Heart left ventricle (tissue), 16 donors: Measurements from ENCODE around the gene SPI1. TPM values are rescaled to one million over a fixed set of nuclear protein-coding genes. Genes with fewer than 3 reads are reported as not detected.

ENCODE experiments used
- ATAC-seq, 4 donors: fragments of 200-7000 bp; cut with Tn5 transposase; one replicate each; pipeline ENCODE4 v1.9.1; 2020 to 2022; ENCODE audit warnings: moderate library complexity in 4 of 4, mild to moderate bottlenecking in 3 of 4, moderate number of reproducible peaks in 1 of 4
- DNase-seq, 5 donors: peaks; one replicate each; pipeline ENCODE4 v3.0.0-alpha.2; 2020
- H3K27ac ChIP-seq, 12 donors: fragments of 200-600 bp; sonication (generic) in 4 of 12; one replicate each; pipeline versions ENCODE4 v1.5.0 to v1.8.0; 2016 to 2022; ENCODE audit warnings: mild to moderate bottlenecking in 2 of 12
- H3K27me3 ChIP-seq, 9 donors: fragments of 200-600 bp; sonication (generic) in 2 of 9; one replicate each; pipeline versions ENCODE4 v1.5.1 to v1.8.0; 2016 to 2022; ENCODE audit warnings: mild to moderate bottlenecking in 3 of 9
- H3K36me3 ChIP-seq, 9 donors: fragments of 200-600 bp; sonication (generic) in 2 of 9; one replicate each; pipeline versions ENCODE4 v1.5.0 to v1.8.0; 2018 to 2022; ENCODE audit warnings: mild to moderate bottlenecking in 2 of 9
- H3K4me1 ChIP-seq, 12 donors: fragments of 200-600 bp; sonication (generic) in 4 of 12; one replicate each; pipeline versions ENCODE4 v1.5.0 to v1.8.0; 2016 to 2022; ENCODE audit warnings: mild to moderate bottlenecking in 3 of 12
- H3K4me3 ChIP-seq, 12 donors: fragments of 200-600 bp; sonication (generic) in 4 of 12; one replicate each; pipeline versions ENCODE4 v1.5.0 to v1.8.0; 2017 to 2022; ENCODE audit warnings: mild to moderate bottlenecking in 9 of 12, moderate library complexity in 4 of 12
- H3K9me3 ChIP-seq, 12 donors: fragments of 200-600 bp; sonication (generic) in 4 of 12; one replicate each; pipeline versions ENCODE4 v1.5.0 to v1.8.0; 2016 to 2022; ENCODE audit warnings: mild to moderate bottlenecking in 1 of 12
- CTCF ChIP-seq, 12 donors: fragments of 200-600 bp; sonication (generic) in 4 of 12; IDR thresholded peaks; one replicate each; pipeline versions ENCODE4 v1.5.0 to v1.8.0; 2018 to 2022; ENCODE audit warnings: antibody characterized with exemption in 12 of 12, mild to moderate bottlenecking in 5 of 12
- POLR2A ChIP-seq, 2 donors: fragments of 450-650 bp; IDR thresholded peaks; one replicate each; pipeline ENCODE4 v1.6.1; 2017; ENCODE audit warnings: antibody characterized with exemption in 2 of 2, mild to moderate bottlenecking in 2 of 2, moderate library complexity in 2 of 2
- WGBS, 4 donors: extraction: QIAGEN DNeasy Blood & Tissue Kit in 2 of 4; methylation state at CpG; one replicate each; pipeline versions ENCODE4 v1.1.5 to v1.1.7; 2013 to 2018; 5-methylcytosine and 5-hydroxymethylcytosine counted together
- intact Hi-C, 10 donors: fragments of 100-400 bp; cut with DNase I; formaldehyde crosslinking; loops; one replicate each; pipeline versions ENCODE4 v1.11.1 to v1.14.2; 2022
- long read RNA-seq, 3 donors: library from polyadenylated mRNA; unstranded; transcript quantifications; one replicate each; pipeline ENCODE4 v2.0.0, GENCODE V29; 2020 to 2021
- polyA plus RNA-seq, 2 donors: library from polyadenylated mRNA; stranded (reverse); fragments of 200-250 nt; gene quantifications; one replicate each; pipeline ENCODE4 v1.2.3, GENCODE V29; 2013
- total RNA-seq, 9 donors: library from RNA; depleted of rRNA in 2 of 9; stranded (reverse); fragments of >200 nt in 2 of 9; fragmentation: NEBNext Ultra II Directional in 3 of 9; extraction: Animal tissue kit (Norgen Biotek cat#: 25700) in 3 of 9; gene quantifications; one replicate each; pipeline versions ENCODE4 v1.1.0 to v1.2.4, GENCODE V29; 2016 to 2023
- donor health status: ischemic (EF 13 %, LVEDD 7.1; RV severe dilation, severe dysfunction).
- donor health status: healthy with polysubstance abuse.
- donor health status: DM: no; HTN: yes; CAD: no.
- donor health status: DM: no; HTN: no; CAD: no.
- donor health status: ischemic (EF 25% LVEDD 6.9; RV normal size, moderate dysfunction).
- donor health status: ischemic (EF 25% LVEDD 5.7; RV mildly dilated, moderate dysfunction).
- donor health status: healthy.
- donor health status: DM: yes; HTN: yes; CAD: no.
- donor health status: ischemic (EF 35%, LVEDD 5.7; RV mildly dilated, moderate dysfunction).
- donor health status: nonischemic (EF 11% LVEDD 7.7; RV severe dilation, severe dysfunction).
- donor health status: DM: yes; HTN: yes; CAD: no.
- donor health status: PGD.
- donor health status: ischemic (EF 29% LVEDD 5.4; RV normal size, mild dysfunction).
- donor health status: nonischemic (EF 23%, LVEDD 6.1; RV moderate dilation, normal function).

Gene SPI1
- total RNA-seq: 10 to 100 TPM in 4 of 9 donors, 1 to 10 TPM in 5; 2.8 to 78.9 (median 8.5) TPM
- polyA plus RNA-seq: 1 to 10 TPM; 4.3 to 7.7 TPM
- long read RNA-seq, donor 1, partial matches to known transcripts: 3 of 3 reads
- long read RNA-seq, donor 1, other reads (novel, unspliced or antisense): 0 of 3 reads
- long read RNA-seq, donor 2, partial matches to known transcripts: 0 of 2 reads
- long read RNA-seq, donor 2, other reads (novel, unspliced or antisense): 2 of 2 reads
- long read RNA-seq, donor 3, partial matches to known transcripts: 0 of 2 reads
- long read RNA-seq, donor 3, other reads (novel, unspliced or antisense): 0 of 2 reads

DNA sequence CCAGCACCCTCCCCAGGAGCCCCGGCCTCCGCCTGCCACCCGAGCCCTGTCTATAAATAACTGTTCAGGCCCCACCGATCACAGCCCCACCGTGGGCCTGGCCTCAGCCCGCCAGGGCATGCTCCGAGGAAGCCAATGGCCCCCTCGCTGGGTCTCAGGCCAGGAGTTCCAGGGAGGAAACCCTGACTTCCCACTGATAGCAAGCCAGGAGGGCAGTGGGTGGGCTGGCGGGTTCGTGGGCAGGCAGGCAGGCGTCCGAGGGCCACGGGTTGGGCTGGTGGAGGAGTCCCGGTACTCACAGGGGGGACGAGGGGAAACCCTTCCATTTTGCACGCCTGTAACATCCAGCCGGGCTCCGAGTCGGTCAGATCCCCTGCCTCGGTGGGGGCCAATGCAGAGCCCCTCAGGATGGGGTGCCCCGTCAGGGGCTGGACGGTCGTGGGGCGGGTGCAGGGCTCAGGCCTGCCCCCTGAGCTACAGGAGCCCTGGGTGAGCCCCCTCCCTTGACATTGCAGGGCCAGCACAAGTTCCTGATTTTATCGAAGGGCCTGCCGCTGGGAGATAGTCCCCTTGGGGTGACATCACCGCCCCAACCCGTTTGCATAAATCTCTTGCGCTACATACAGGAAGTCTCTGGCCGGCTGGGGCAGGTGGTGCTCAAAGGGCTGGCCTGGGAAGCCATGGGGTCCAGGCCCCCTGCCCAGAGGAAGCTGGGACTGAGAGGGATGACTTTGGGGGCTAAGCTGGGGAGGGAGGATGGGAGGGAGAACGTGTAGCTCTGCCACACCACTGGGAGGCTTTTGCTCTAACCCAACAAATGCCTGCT, at the start of gene SPI1:
TSS of gene SPI1 (minus strand) at position 538 of the 826 bp plus-strand sequence. CDS start at position 344, 194 bp downstream.
- intact Hi-C loops: loop anchor here in 6 of 10 donors (5.0 to 10.0 kb wide), 4 partner anchors 74 to 477 kb away; no protein-coding TSS in a partner anchor
- no peaks in the 10 kb centered on the region for H3K9me3 ChIP-seq
- peak within 1 kb of the TSS in 9 of 12 donors; percentile 26 to 70 (median 42) for H3K4me3 ChIP-seq
- whole genome bisulfite sequencing, 4 donors: 58 to 77% (median 64%) methylated on average over 20 to 31 of the region's 31 CpGs
- peaks cover 0 to 30% (median 0%) of the 10 kb centered on the region in 12 donors for H3K4me1 ChIP-seq
- H3K36me3 ChIP-seq: peaks cover 0 to 12% (median 0%) of the 10 kb centered on the region in 9 donors
- H3K27me3 ChIP-seq: no peaks in the 10 kb centered on the region
- peak; percentile 65 to 83 (median 74) for DNase-seq
- H3K27ac ChIP-seq: peak within 1 kb of the TSS in 11 of 12 donors; percentile 20 to 96 (median 52)
- ATAC-seq: peak in 3 of 4 donors; percentile 41 to 60 (median 57)
- TF ChIP-seq POLR2A (IDR thresholded peaks at IDR 0.05) (peak in 1 of 2 donors; percentile 30), CTCF (IDR thresholded peaks at IDR 0.05) (no peak)

DNA sequence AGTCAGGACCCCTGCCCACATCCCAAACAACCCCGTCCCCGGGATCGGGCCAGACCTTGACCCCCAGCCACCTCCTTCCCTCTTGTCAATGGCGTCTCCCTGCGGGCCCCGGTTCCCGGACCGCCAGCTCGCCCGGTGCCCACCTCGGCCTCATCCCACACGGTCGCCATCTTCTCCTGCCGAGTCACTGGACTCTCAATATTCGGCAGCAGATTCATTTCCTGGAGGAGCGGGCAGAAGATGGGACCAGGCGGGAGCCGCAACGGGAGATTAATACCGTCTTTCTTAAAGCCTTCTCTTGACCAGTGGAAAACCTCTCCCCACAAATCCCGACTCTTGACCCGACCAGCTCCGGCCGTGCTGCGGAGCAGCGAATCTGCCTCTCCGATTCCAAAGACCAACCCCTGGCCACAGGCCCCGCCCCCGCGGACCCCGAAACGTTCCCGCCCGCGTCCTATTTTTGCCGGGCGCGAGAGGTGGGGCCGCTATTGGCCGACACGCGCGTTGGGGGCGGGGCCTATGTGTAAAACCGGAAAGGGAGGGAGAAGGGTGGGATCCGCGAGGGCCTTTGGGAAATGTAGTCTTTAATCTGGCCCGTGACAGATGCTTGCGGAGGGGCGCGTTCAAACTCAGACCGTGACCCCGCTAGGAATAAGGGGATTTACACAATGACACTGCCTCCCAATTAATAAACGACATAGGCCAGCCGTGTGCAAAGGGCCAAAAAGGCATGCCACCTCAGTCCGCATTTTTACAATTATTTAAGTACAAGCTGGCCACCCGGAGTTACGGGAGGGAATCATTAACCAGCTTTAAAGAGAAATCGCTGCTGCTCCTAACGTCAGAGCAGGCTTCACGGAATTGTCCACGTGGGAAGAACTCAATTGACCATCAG, 48.0 kb upstream of the SPI1 start, which contains the start of gene PSMC3:
TSS of gene PSMC3 (minus strand) at position 378 of the 895 bp plus-strand sequence. CDS start at position 218, 160 bp downstream.
- peaks cover 3 to 38% (median 36%) of the 10 kb centered on the region in 9 donors for H3K36me3 ChIP-seq
- peak; percentile 98 to 99 (median 99) for DNase-seq
- no peaks in the 10 kb centered on the region for H3K9me3 ChIP-seq
- ATAC-seq: peak; percentile 95 to 99 (median 97)
- peaks cover 5 to 25% (median 14%) of the 10 kb centered on the region in 12 donors for H3K4me1 ChIP-seq
- peak within 1 kb of the TSS; percentile 81 to 96 (median 92) for H3K27ac ChIP-seq
- no peaks in the 10 kb centered on the region for H3K27me3 ChIP-seq
- intact Hi-C loops: loop anchor here in 2 of 10 donors (1.0 to 10.0 kb wide), 4 partner anchors 18 to 252 kb away; partner anchors contain the start of genes SLC39A13 (in 2 of the 2), ARFGAP2 (in 1 of the 2) and CELF1 (in 1 of the 2)
- peak within 1 kb of the TSS; percentile 69 to 97 (median 84) for H3K4me3 ChIP-seq
- TF ChIP-seq CTCF (IDR thresholded peaks at IDR 0.05): peak in 1 of 12 donors; percentile 5
- TF ChIP-seq POLR2A (IDR thresholded peaks at IDR 0.05): peak in 1 of 2 donors; percentile 55
- 0 to 1% (median 1%) methylated on average over 60 to 62 of the region's 62 CpGs for WGBS, 4 donors

- 0% methylated on average over 14 of the region's 14 CpGs for WGBS, 4 donors
- H3K27ac ChIP-seq: peak overlapping the region; percentile 81 to 96 (median 92)
- H3K27me3 ChIP-seq: no peaks in the 10 kb centered on the region
- TF ChIP-seq POLR2A (IDR thresholded peaks at IDR 0.05) (no peak), CTCF (IDR thresholded peaks at IDR 0.05) (no peak)
- peaks cover 3 to 45% (median 43%) of the 10 kb centered on the region in 9 donors for H3K36me3 ChIP-seq
- no peak for ATAC-seq
- peak in 1 of 5 donors; percentile 7 for DNase-seq
- intact Hi-C loops: loop anchor here in 2 of 10 donors (1.0 to 10.0 kb wide), 4 partner anchors 17 to 251 kb away; partner anchors contain the start of genes SLC39A13 (in 2 of the 2), ARFGAP2 (in 1 of the 2) and CELF1 (in 1 of the 2)
- peaks cover 5 to 25% (median 14%) of the 10 kb centered on the region in 12 donors for H3K4me1 ChIP-seq
- no peaks in the 10 kb centered on the region for H3K9me3 ChIP-seq
- peak overlapping the region; percentile 69 to 97 (median 84) for H3K4me3 ChIP-seq
These were observed 47.3 kb upstream of the SPI1 start for GRCh38 chr11:47425611-47426010.
